ENCODE results near the gene SPACA4.

Gene SPACA4

DNA sequence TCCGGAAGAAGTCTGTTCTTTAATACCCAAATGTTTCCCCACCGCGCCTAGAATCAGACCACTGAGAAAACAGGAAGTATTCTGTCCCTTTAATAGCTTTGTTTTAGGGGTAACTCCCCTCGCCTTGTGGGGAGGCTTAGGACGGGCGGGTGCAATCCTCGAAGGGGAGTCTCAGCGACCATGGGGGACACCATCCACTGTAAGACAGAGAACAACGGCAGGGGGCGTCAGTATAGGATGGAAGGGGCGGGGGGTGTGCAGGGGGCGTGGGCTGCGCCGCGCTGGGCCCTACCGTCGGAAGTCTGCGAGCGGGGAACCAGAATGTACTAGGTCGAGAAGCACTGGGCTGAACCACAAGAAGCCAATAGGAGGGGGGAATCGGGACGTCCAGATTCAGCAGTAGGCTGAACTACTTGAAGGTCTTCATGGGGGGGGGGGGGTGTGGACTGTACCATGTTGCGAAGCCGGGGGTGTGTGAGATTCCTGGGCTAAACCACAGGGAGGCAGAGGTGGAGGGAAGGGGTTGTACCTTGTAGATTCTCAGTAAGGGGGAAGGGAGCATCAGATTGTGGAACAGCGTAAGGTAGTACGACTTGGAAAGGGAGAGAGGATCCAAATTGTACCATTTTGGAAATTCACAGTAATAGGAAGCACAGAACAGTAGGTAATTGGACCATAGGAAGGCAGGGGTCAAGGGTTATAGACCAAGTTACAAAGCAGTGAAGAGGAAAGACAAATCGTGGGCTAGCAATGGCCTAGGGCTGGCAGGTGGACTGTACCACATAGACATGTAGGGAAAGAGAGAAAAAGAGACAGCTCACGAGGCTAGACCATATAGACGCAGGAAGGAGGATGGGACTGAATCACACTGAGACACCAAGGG lies 31.6 kb downstream of the SPACA4 start:
- peak; percentile 66 for TF ChIP-seq POLR2A (IDR thresholded peaks at IDR 0.05; ENCODE audit: low read depth, low read length)
- peak; percentile 55; the same call in 1 of the 2 replicates for TF ChIP-seq TAF1 (IDR thresholded peaks at IDR 0.05; ENCODE audit: borderline replicate concordance, low read depth, low read length)
- TF ChIP-seq POLR2AphosphoS5 (IDR thresholded peaks at IDR 0.05; ENCODE audit: low read depth, low read length) = no peak; the same call in none of the 2 replicates
- DNase-seq (ENCODE audit: insufficient read length) = peak; percentile 66
- peak; percentile 82 for FAIRE-seq

- FAIRE-seq = no peak
- no peak for DNase-seq (ENCODE audit: insufficient read length)
- TF ChIP-seq POLR2AphosphoS5 (IDR thresholded peaks at IDR 0.05; ENCODE audit: low read depth, low read length) = no peak
- TF ChIP-seq TAF1 (IDR thresholded peaks at IDR 0.05; ENCODE audit: borderline replicate concordance, low read depth, low read length) = no peak
- TF ChIP-seq POLR2A (IDR thresholded peaks at IDR 0.05; ENCODE audit: low read depth, low read length) = no peak
These were observed 32.4 kb downstream of the SPACA4 start for GRCh38 chr19:48638831-48639381.

DNA sequence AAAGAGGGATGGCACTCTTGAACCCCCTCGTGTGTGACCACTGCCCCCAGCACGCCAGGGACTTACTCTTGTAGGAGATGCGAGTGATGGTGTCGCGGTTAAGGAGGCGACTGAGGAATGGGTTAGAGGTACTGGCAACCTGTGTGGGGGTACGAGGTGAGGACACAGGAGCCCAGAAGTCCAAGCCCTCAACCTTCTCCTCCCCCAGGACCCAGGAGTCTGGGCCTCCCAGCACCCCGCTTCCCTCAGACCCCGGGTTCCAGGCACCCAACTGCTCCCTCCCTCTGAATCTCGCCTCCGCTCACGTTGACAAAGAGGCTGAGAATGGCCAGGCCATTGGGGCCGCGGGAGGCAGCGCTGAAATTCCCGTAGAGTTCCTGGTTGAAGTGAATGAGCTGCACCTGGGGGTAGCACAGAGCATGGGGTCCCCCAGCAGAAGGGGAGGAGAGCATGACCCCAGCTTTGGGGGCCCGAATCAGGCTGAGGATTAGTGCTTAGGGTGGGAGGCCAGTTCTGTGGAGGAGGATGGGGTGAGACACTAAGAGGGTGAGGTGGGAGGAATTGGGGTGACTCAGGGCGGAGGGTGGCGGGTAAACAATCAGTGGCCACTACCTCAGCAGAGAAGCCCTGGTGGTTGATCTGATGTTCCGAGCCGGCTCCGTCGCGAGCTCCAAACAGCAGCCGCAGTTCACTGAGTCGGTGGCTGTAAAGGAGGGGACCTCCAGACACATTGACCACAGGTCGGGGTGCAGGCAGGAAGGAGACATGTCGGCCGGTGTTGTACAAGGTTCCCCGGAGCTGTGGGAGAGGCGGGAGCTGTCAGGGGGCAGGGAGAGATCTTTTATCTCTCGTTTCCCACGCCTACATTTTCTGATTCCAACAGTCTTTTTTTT lies 33.2 kb downstream of the SPACA4 start:
- FAIRE-seq = no peak
- TF ChIP-seq POLR2AphosphoS5 (IDR thresholded peaks at IDR 0.05; ENCODE audit: low read depth, low read length) = no peak
- TF ChIP-seq TAF1 (IDR thresholded peaks at IDR 0.05; ENCODE audit: borderline replicate concordance, low read depth, low read length) = no peak
- TF ChIP-seq POLR2A (IDR thresholded peaks at IDR 0.05; ENCODE audit: low read depth, low read length) = no peak
- DNase-seq (ENCODE audit: insufficient read length) = no peak

- no peak for DNase-seq (ENCODE audit: insufficient read length)
These were observed 35.3 kb downstream of the SPACA4 start for GRCh38 chr19:48641850-48642249.

GRCh38 chr19:48642862-48643261 lies 36.3 kb downstream of the SPACA4 start:
- TF ChIP-seq POLR2A (IDR thresholded peaks at IDR 0.05; ENCODE audit: low read depth, low read length) = no peak
- TF ChIP-seq POLR2AphosphoS5 (IDR thresholded peaks at IDR 0.05; ENCODE audit: low read depth, low read length) = no peak
- no peak for TF ChIP-seq TAF1 (IDR thresholded peaks at IDR 0.05; ENCODE audit: borderline replicate concordance, low read depth, low read length)
- no peak for FAIRE-seq
- DNase-seq (ENCODE audit: insufficient read length) = no peak

More at GRCh38 chr19:48641850-48642249, 35.3 kb downstream of the SPACA4 start:
- no peak for FAIRE-seq
- TF ChIP-seq POLR2A (IDR thresholded peaks at IDR 0.05; ENCODE audit: low read depth, low read length) (no peak), POLR2AphosphoS5 (IDR thresholded peaks at IDR 0.05; ENCODE audit: low read depth, low read length) (no peak), TAF1 (IDR thresholded peaks at IDR 0.05; ENCODE audit: borderline replicate concordance, low read depth, low read length) (no peak)

- no peak for TF ChIP-seq POLR2A (IDR thresholded peaks at IDR 0.05; ENCODE audit: low read depth, low read length)
- TF ChIP-seq TAF1 (IDR thresholded peaks at IDR 0.05; ENCODE audit: borderline replicate concordance, low read depth, low read length) = no peak
- TF ChIP-seq POLR2AphosphoS5 (IDR thresholded peaks at IDR 0.05; ENCODE audit: low read depth, low read length) = no peak
- FAIRE-seq (no peak), DNase-seq (ENCODE audit: insufficient read length) (no peak)
These were observed 37.8 kb downstream of the SPACA4 start for GRCh38 chr19:48644355-48644754.

GRCh38 chr19:48644839-48645619 lies 38.5 kb downstream of the SPACA4 start:
- no peak for TF ChIP-seq TAF1 (IDR thresholded peaks at IDR 0.05; ENCODE audit: borderline replicate concordance, low read depth, low read length)
- TF ChIP-seq POLR2A (IDR thresholded peaks at IDR 0.05; ENCODE audit: low read depth, low read length) = no peak
- TF ChIP-seq POLR2AphosphoS5 (IDR thresholded peaks at IDR 0.05; ENCODE audit: low read depth, low read length) = no peak
- peak; percentile 62 for DNase-seq (ENCODE audit: insufficient read length)
- FAIRE-seq = peak; percentile 38

- no peak for DNase-seq (ENCODE audit: insufficient read length)
- no peak for FAIRE-seq
- TF ChIP-seq POLR2AphosphoS5 (IDR thresholded peaks at IDR 0.05; ENCODE audit: low read depth, low read length) (no peak), TAF1 (IDR thresholded peaks at IDR 0.05; ENCODE audit: borderline replicate concordance, low read depth, low read length) (no peak), POLR2A (IDR thresholded peaks at IDR 0.05; ENCODE audit: low read depth, low read length) (no peak)
These were observed 39.1 kb downstream of the SPACA4 start for GRCh38 chr19:48645620-48646000.

- DNase-seq (ENCODE audit: insufficient read length) = peak; percentile 96
- FAIRE-seq = no peak
- no peak for TF ChIP-seq POLR2AphosphoS5 (IDR thresholded peaks at IDR 0.05; ENCODE audit: low read depth, low read length)
- TF ChIP-seq TAF1 (IDR thresholded peaks at IDR 0.05; ENCODE audit: borderline replicate concordance, low read depth, low read length) = no peak
- TF ChIP-seq POLR2A (IDR thresholded peaks at IDR 0.05; ENCODE audit: low read depth, low read length) = no peak
These were observed 39.6 kb downstream of the SPACA4 start, which contains the start of gene CA11 for GRCh38 chr19:48646001-48646721. Gene CA11 (minus strand): TSS chr19:48646187. CDS start chr19:48645632, 555 bp downstream.

GRCh38 chr19:48646722-48647216 lies 40.2 kb downstream of the SPACA4 start:
- TF ChIP-seq POLR2A (IDR thresholded peaks at IDR 0.05; ENCODE audit: low read depth, low read length) (no peak), TAF1 (IDR thresholded peaks at IDR 0.05; ENCODE audit: borderline replicate concordance, low read depth, low read length) (no peak), POLR2AphosphoS5 (IDR thresholded peaks at IDR 0.05; ENCODE audit: low read depth, low read length) (no peak)
- DNase-seq (ENCODE audit: insufficient read length) = no peak
- peak; percentile 91 for FAIRE-seq

Measured in GM12892 (cell line).